GM23338 (cell line): ENCODE results near the gene PCK2. TPM values are rescaled to one million over a fixed set of nuclear protein-coding genes. Genes with fewer than 3 reads are reported as not detected.

Experiments used
- ATAC-seq: fragments of 200-7000 bp; cut with Tn5 transposase; 3 replicates; pipeline ENCODE4 v1.9.1; 2020
- DNase-seq: peaks from one replicate; pipeline ENCODE4 v3.0.0-alpha.2; 2015; ENCODE audit warnings: low spot score
- H2AFZ ChIP-seq: fragments of 200-600 bp; sonication (generic); 2 replicates; pipeline ENCODE4 v1.8.0; 2016; ENCODE audit warnings: antibody characterized with exemption, mild to moderate bottlenecking, moderate library complexity
- H3F3A ChIP-seq: fragments of 200-600 bp; sonication (generic); replicated peaks from 2 replicates; pipeline ENCODE4 v1.8.0; 2017; ENCODE audit warnings: antibody characterized with exemption, mixed run types, low read depth
- H3K27ac ChIP-seq: fragments of 200-600 bp; sonication (generic); 2 replicates; pipeline ENCODE4 v1.6.1; 2016; ENCODE audit warnings: low read depth
- H3K27me3 ChIP-seq: fragments of 200-600 bp; sonication (generic); 2 replicates; pipeline ENCODE4 v1.8.0; 2016; ENCODE audit warnings: mild to moderate bottlenecking, mixed run types, moderate library complexity; ENCODE audit not compliant: insufficient read depth
- H3K36me3 ChIP-seq: fragments of 200-600 bp; sonication (generic); 2 replicates; pipeline ENCODE4 v1.8.0; 2016; ENCODE audit warnings: mild to moderate bottlenecking; ENCODE audit not compliant: insufficient read depth
- H3K4me1 ChIP-seq: fragments of 200-600 bp; sonication (generic); 2 replicates; pipeline ENCODE4 v1.8.0; 2016; ENCODE audit warnings: mild to moderate bottlenecking, moderate library complexity; ENCODE audit not compliant: insufficient read depth
- H3K4me2 ChIP-seq: fragments of 200-600 bp; sonication (generic); 2 replicates; pipeline ENCODE4 v1.7.1; 2017; ENCODE audit warnings: mixed run types
- H3K4me3 ChIP-seq: fragments of 200-600 bp; sonication (generic); 2 replicates; pipeline ENCODE4 v1.6.1; 2016; ENCODE audit warnings: mixed run types
- H3K79me2 ChIP-seq: fragments of 200-600 bp; sonication (generic); replicated peaks from 2 replicates; pipeline ENCODE4 v1.8.0; 2017; ENCODE audit warnings: mild to moderate bottlenecking; ENCODE audit not compliant: insufficient read depth
- H3K9me2 ChIP-seq: fragments of 200-600 bp; sonication (generic); 2 replicates; pipeline ENCODE4 v1.8.0; 2017; ENCODE audit not compliant: insufficient read depth
- H4K20me1 ChIP-seq: fragments of 200-600 bp; sonication (generic); replicated peaks from 2 replicates; pipeline ENCODE4 v1.8.0; 2017; ENCODE audit warnings: mild to moderate bottlenecking; ENCODE audit not compliant: insufficient read depth
- H3K27ac Mint-ChIP-seq: 2 replicates; pipeline ENCODE4 v1.8.0; 2020; ENCODE audit warnings: inconsistent platforms, mild to moderate bottlenecking, moderate library complexity, mixed read lengths
- H3K27me3 Mint-ChIP-seq: 3 replicates; pipeline ENCODE4 v1.8.0; 2022; ENCODE audit warnings: low read depth, mild to moderate bottlenecking, moderate library complexity, mixed read lengths, inconsistent platforms; ENCODE audit not compliant: insufficient read depth, poor library complexity
- H3K36me3 Mint-ChIP-seq: 3 replicates; pipeline ENCODE4 v1.8.0; 2021; ENCODE audit warnings: low read depth, mild to moderate bottlenecking, inconsistent platforms, moderate library complexity, mixed read lengths
- H3K4me1 Mint-ChIP-seq: 3 replicates; pipeline ENCODE4 v1.8.0; 2020; ENCODE audit warnings: mild to moderate bottlenecking, inconsistent platforms, mixed read lengths
- H3K4me3 Mint-ChIP-seq: 3 replicates; pipeline ENCODE4 v1.8.0; 2021; ENCODE audit warnings: moderate library complexity, mild to moderate bottlenecking, inconsistent platforms, mixed read lengths
- H3K9me3 Mint-ChIP-seq: 3 replicates; pipeline ENCODE4 v1.8.0; 2020; ENCODE audit warnings: moderate library complexity, mild to moderate bottlenecking, inconsistent platforms, mixed read lengths
- CREB1 ChIP-seq: fragments of 250-450 bp; sonication (Bioruptor Pico); IDR thresholded peaks from 2 replicates; pipeline ENCODE4 v1.5.0; 2020; ENCODE audit warnings: low read depth, mild to moderate bottlenecking, moderate library complexity
- EZH2 ChIP-seq: fragments of 200-600 bp; sonication (generic); IDR thresholded peaks from one replicate; pipeline ENCODE4 v1.8.0; 2017; ENCODE audit warnings: antibody characterized with exemption, mild to moderate bottlenecking, low read depth; ENCODE audit not compliant: unreplicated experiment
- JUNB ChIP-seq: IDR thresholded peaks from one replicate; pipeline ENCODE4 v1.6.1; 2016; ENCODE audit warnings: antibody characterized with exemption; ENCODE audit not compliant: unreplicated experiment
- ZNF114 ChIP-seq: fragments of 250-450 bp; sonication (Bioruptor Pico); IDR thresholded peaks from 2 replicates; pipeline ENCODE4 v1.5.0; 2020; ENCODE audit warnings: mild to moderate bottlenecking, moderate library complexity
- ZNF462 ChIP-seq: fragments of 250-450 bp; sonication (Bioruptor Pico); IDR thresholded peaks from 2 replicates; pipeline ENCODE4 v1.5.0; 2020; ENCODE audit warnings: mild to moderate bottlenecking, moderate library complexity
- polyA plus RNA-seq: library from polyadenylated mRNA; unstranded; fragments of >200 nt; fragmentation: Nextera tagmentation; extraction: Ambion mirVana; gene quantifications from 2 replicates; pipeline ENCODE4 v1.2.1, GENCODE V29; 2016
- total RNA-seq: library from RNA; depleted of rRNA; stranded (reverse); fragments of >200 nt; shearing (Covaris generic); gene quantifications from 2 replicates; pipeline ENCODE4 v1.2.3, GENCODE V29; 2014
- TF ChIP-seq, protein P1 (sequence below): IDR thresholded peaks from one replicate; pipeline ENCODE4 v1.6.1; 2018; ENCODE audit warnings: antibody characterized with exemption; ENCODE audit not compliant: unreplicated experiment

Gene PCK2
- total and polyA plus RNA-seq, 2 experiments from 2014 or later = 53.5 to 103 TPM

DNA sequence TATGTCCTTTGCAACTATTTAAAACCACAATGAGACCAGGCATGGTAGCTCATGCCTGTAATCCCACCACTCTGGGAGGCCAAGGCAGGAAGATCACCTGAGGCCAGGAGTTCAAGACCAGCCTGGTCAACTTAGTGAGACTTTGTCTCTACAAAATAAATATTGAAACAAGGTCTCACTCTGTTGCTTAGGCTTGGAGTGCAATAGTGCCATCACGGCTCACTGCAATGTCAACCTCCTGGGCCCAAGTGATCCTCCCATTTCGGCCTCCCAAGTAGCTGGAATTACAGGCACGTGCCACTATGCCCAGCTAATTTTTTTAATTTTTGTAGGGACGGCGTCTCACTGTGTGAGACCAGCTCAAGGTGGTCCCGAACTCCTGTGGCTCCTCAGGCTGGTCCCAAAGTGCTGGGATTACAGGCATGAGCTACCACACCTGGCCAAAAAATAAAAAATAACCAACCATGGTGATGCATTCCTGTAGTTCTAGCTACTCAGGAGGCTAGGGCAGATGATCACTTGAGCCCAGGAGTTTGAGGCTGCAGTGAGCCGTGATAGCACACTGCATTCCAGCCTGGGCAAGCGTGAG, 35.4 kb downstream of the PCK2 start:
- no peak overlapping the region for H3K27ac ChIP-seq

More for the DNA sequence above, 35.4 kb downstream of the PCK2 start:
- Mint-ChIP-seq H3K9me3 (no peaks in the 10 kb centered on the region), H3K4me1 (peaks cover 11% of the 10 kb centered on the region), H3K36me3 (no peaks in the 10 kb centered on the region; the same call in 2 of the 3 replicates), H3K4me3 (no peak overlapping the region), H3K27me3 (peaks cover 5% of the 10 kb centered on the region), H3K27ac (no peak overlapping the region)
- Histone ChIP-seq H3K4me2 (no peak overlapping the region), H2AFZ (no peak overlapping the region), H3F3A (peaks cover 7% of the 10 kb centered on the region; the same call in 1 of the 2 replicates), H3K27me3 (no peaks in the 10 kb centered on the region), H3K9me2 (no peaks in the 10 kb centered on the region), H3K4me1 (0 out of 2 replicates have a peak, but pooled peaks cover 4% of the 10 kb centered on the region), H3K36me3 (no peaks in the 10 kb centered on the region), H4K20me1 (no peaks in the 10 kb centered on the region; the same call in 1 of the 2 replicates), H3K79me2 (no peaks in the 10 kb centered on the region), H3K4me3 (no peak overlapping the region)
- ATAC-seq (no peak), DNase-seq (no peak)
- TF ChIP-seq ZNF462 (CRISPR knock-in tag) (no peak), CREB1 (CRISPR knock-in tag) (no peak), JUNB (no peak), ZNF114 (CRISPR knock-in tag) (no peak), EZH2 (no peak)
- TF ChIP-seq, protein P1, sequence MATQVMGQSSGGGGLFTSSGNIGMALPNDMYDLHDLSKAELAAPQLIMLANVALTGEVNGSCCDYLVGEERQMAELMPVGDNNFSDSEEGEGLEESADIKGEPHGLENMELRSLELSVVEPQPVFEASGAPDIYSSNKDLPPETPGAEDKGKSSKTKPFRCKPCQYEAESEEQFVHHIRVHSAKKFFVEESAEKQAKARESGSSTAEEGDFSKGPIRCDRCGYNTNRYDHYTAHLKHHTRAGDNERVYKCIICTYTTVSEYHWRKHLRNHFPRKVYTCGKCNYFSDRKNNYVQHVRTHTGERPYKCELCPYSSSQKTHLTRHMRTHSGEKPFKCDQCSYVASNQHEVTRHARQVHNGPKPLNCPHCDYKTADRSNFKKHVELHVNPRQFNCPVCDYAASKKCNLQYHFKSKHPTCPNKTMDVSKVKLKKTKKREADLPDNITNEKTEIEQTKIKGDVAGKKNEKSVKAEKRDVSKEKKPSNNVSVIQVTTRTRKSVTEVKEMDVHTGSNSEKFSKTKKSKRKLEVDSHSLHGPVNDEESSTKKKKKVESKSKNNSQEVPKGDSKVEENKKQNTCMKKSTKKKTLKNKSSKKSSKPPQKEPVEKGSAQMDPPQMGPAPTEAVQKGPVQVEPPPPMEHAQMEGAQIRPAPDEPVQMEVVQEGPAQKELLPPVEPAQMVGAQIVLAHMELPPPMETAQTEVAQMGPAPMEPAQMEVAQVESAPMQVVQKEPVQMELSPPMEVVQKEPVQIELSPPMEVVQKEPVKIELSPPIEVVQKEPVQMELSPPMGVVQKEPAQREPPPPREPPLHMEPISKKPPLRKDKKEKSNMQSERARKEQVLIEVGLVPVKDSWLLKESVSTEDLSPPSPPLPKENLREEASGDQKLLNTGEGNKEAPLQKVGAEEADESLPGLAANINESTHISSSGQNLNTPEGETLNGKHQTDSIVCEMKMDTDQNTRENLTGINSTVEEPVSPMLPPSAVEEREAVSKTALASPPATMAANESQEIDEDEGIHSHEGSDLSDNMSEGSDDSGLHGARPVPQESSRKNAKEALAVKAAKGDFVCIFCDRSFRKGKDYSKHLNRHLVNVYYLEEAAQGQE = no peak
